ENCODE data around the gene KRTAP10-10.

The KRTAP10-10 gene

GRCh38 chr21:44615911-44616590, 21.1 kb upstream of the KRTAP10-10 start:
- POLR2A ChIA-PET = no interaction called here
- no peak for DNase-seq (ENCODE audit: low read depth, low spot score)
- no peak for TF ChIP-seq CTCF (IDR thresholded peaks at IDR 0.05; ENCODE audit: insufficient read depth, low read length, missing control alignments)
- H3K4me3 ChIP-seq (ENCODE audit: low read depth, low read length) = no peak overlapping the region
- CTCF ChIA-PET = no interaction called here

- TF ChIP-seq CTCF (IDR thresholded peaks at IDR 0.05; ENCODE audit: insufficient read depth, low read length, missing control alignments) = no peak
- no peak for DNase-seq (ENCODE audit: low read depth, low spot score)
- ChIA-PET CTCF (no interaction called here), POLR2A (no interaction called here)
- no peak overlapping the region for H3K4me3 ChIP-seq (ENCODE audit: low read depth, low read length)
These were observed 20.6 kb upstream of the KRTAP10-10 start for GRCh38 chr21:44616591-44616926.

- DNase-seq (ENCODE audit: low read depth, low spot score) = no peak
- ChIA-PET CTCF (no interaction called here), POLR2A (no interaction called here)
- no peak for TF ChIP-seq CTCF (IDR thresholded peaks at IDR 0.05; ENCODE audit: insufficient read depth, low read length, missing control alignments)
- no peak overlapping the region for H3K4me3 ChIP-seq (ENCODE audit: low read depth, low read length)
These were observed 20.1 kb upstream of the KRTAP10-10 start for GRCh38 chr21:44617071-44617501.

GRCh38 chr21:44618504-44618903, 18.7 kb upstream of the KRTAP10-10 start:
- POLR2A ChIA-PET = no interaction called here
- no peak overlapping the region for H3K4me3 ChIP-seq (ENCODE audit: low read depth, low read length)
- CTCF ChIA-PET = interaction anchor here (1.1 to 1.9 kb wide), 2 partner anchors 124 to 175 kb away, joined by 4 to 8 read pairs; no protein-coding TSS in a partner anchor
- TF ChIP-seq CTCF (IDR thresholded peaks at IDR 0.05; ENCODE audit: insufficient read depth, low read length, missing control alignments) = no peak
- DNase-seq (ENCODE audit: low read depth, low spot score) = no peak

- CTCF ChIA-PET = interaction anchor here (1.1 to 1.9 kb wide), 2 partner anchors 124 to 175 kb away, joined by 4 to 8 read pairs; no protein-coding TSS in a partner anchor
- no peak overlapping the region for H3K4me3 ChIP-seq (ENCODE audit: low read depth, low read length)
- no peak for DNase-seq (ENCODE audit: low read depth, low spot score)
- POLR2A ChIA-PET = no interaction called here
- TF ChIP-seq CTCF (IDR thresholded peaks at IDR 0.05; ENCODE audit: insufficient read depth, low read length, missing control alignments) = no peak
These were observed 18.2 kb upstream of the KRTAP10-10 start for GRCh38 chr21:44618909-44619308.

GRCh38 chr21:44619886-44620285, 17.3 kb upstream of the KRTAP10-10 start:
- TF ChIP-seq CTCF (IDR thresholded peaks at IDR 0.05; ENCODE audit: insufficient read depth, low read length, missing control alignments) = no peak
- CTCF ChIA-PET = interaction anchor here (0.5 to 1.9 kb wide), 2 partner anchors 38 to 174 kb away, joined by 3 to 8 read pairs; no protein-coding TSS in a partner anchor
- H3K4me3 ChIP-seq (ENCODE audit: low read depth, low read length) = no peak overlapping the region
- POLR2A ChIA-PET = no interaction called here
- no peak for DNase-seq (ENCODE audit: low read depth, low spot score)
